Lower leg skin (tissue), 4 donors: Measurements from ENCODE around the gene LIN37. TPM values are rescaled to one million over a fixed set of nuclear protein-coding genes. Genes with fewer than 3 reads are reported as not detected.

ENCODE experiments used
- DNase-seq, 2 donors: peaks; one replicate each; pipeline ENCODE4 v3.0.0-alpha.2; 2019; ENCODE audit warnings: low spot score in 2 of 2
- H3K4me3 ChIP-seq: fragments of 200-600 bp; sonication (generic); 2 replicates; pipeline ENCODE4 v1.5.1; 2017; ENCODE audit warnings: mild to moderate bottlenecking, low read depth; ENCODE audit not compliant: poor library complexity, severe bottlenecking
- CTCF ChIP-seq, 3 donors: fragments of 450-650 bp; IDR thresholded peaks; one replicate each; pipeline ENCODE4 v1.5.1; 2016; ENCODE audit warnings: antibody characterized with exemption in 3 of 3, mild to moderate bottlenecking in 3 of 3, moderate library complexity in 2 of 3
- POLR2A ChIP-seq, 2 donors: fragments of 450-650 bp; IDR thresholded peaks; one replicate each; pipeline ENCODE4 v1.6.1; 2016 to 2017; ENCODE audit warnings: antibody characterized with exemption in 2 of 2, mild to moderate bottlenecking in 1 of 2, moderate library complexity in 1 of 2
- WGBS, 2 donors: methylation state at CpG; one replicate each; pipeline ENCODE4 v1.1.5; 2018; 5-methylcytosine and 5-hydroxymethylcytosine counted together
- intact Hi-C: fragments of 100-400 bp; cut with DNase I; formaldehyde crosslinking; loops from one replicate; pipeline ENCODE4 v1.15.0; 2023; ENCODE audit warnings: low total_unique reads
- total RNA-seq, 4 donors: library from RNA; depleted of rRNA; stranded (reverse); fragments of >200 nt; gene quantifications; one replicate each; pipeline ENCODE4 v1.1.0, GENCODE V29; 2016

The LIN37 gene
- total RNA-seq, 4 donors from 2014 or later: 4.7 to 15.0 (median 10.3) TPM

- no peak for DNase-seq
- 4% methylated on average over 15 of the region's 15 CpGs for WGBS, 2 donors
- intact Hi-C loops: no loop called here
- H3K4me3 ChIP-seq: no peak overlapping the region
- TF ChIP-seq POLR2A (IDR thresholded peaks at IDR 0.05): no peak
Measured at GRCh38 chr19:35797663-35798062, 49.3 kb downstream of the LIN37 start.

- 52 to 56% methylated on average over 3 of the region's 3 CpGs for WGBS, 2 donors
- H3K4me3 ChIP-seq: no peak overlapping the region
- no peak for TF ChIP-seq POLR2A (IDR thresholded peaks at IDR 0.05)
- TF ChIP-seq CTCF (IDR thresholded peaks at IDR 0.05): no peak
- intact Hi-C loops: no loop called here
- DNase-seq: no peak
Measured at GRCh38 chr19:35801828-35802227, 53.5 kb downstream of the LIN37 start.

Other genes with a start within 250 kb of the LIN37 start
- gene DMKN, start 234.9 kb upstream of the LIN37 start, total RNA-seq: 1,000 to 10,000 TPM; 5,221 to 8,616 (median 5,967) TPM
- 1,000 to 10,000 TPM; 1,839 to 3,070 (median 2,379) TPM for gene SBSN, start 220.3 kb upstream of the LIN37 start, total RNA-seq
- gene GAPDHS, start 215.1 kb upstream of the LIN37 start, total RNA-seq: 1 to 10 TPM; 6.0 to 7.3 (median 6.2) TPM
- 100 to 1,000 TPM; 102 to 158 (median 130) TPM for gene TMEM147, start 202.9 kb upstream of the LIN37 start, total RNA-seq
- gene ATP4A, start 184.9 kb upstream of the LIN37 start, total RNA-seq: not detected
- not detected for gene PMIS2, start 162.4 kb upstream of the LIN37 start, total RNA-seq
- 10 to 100 TPM in 3 of 4 donors, 1 to 10 TPM in 1; 8.9 to 15.7 (median 12.2) TPM for gene HAUS5, start 135.8 kb upstream of the LIN37 start, total RNA-seq
- 10 to 100 TPM; 64.1 to 82.4 (median 75.5) TPM for gene RBM42, start 119.5 kb upstream of the LIN37 start, total RNA-seq
- gene ETV2, start 106.8 kb upstream of the LIN37 start, total RNA-seq: 1 to 10 TPM in 3 of 4 donors, not detected in 1; 1.2 to 1.8 (median 1.6) TPM
- 100 to 1,000 TPM; 266 to 629 (median 309) TPM for gene COX6B1, start 100.3 kb upstream of the LIN37 start, total RNA-seq
- gene UPK1A, start 82.1 kb upstream of the LIN37 start, total RNA-seq: 10 to 100 TPM in 2 of 4 donors, 1 to 10 TPM in 2; 5.1 to 45.2 (median 16.5) TPM
- not detected for gene ZBTB32, start 44.0 kb upstream of the LIN37 start, total RNA-seq
- gene KMT2B, start 30.6 kb upstream of the LIN37 start, total RNA-seq: 10 to 100 TPM; 33.1 to 74.7 (median 42.0) TPM
- 10 to 100 TPM in 1 of 4 donors, 1 to 10 TPM in 3; 1.4 to 11.3 (median 5.1) TPM for gene IGFLR1, start 6.1 kb upstream of the LIN37 start, total RNA-seq
- gene U2AF1L4, start 3.2 kb upstream of the LIN37 start, total RNA-seq: 10 to 100 TPM; 12.6 to 20.0 (median 18.5) TPM
- gene PSENEN, start 2.9 kb upstream of the LIN37 start, total RNA-seq: 10 to 100 TPM; 13.7 to 47.4 (median 30.8) TPM
- gene HSPB6, start 8.5 kb downstream of the LIN37 start, total RNA-seq: 1 to 10 TPM; 2.5 to 9.4 (median 3.9) TPM
- 10 to 100 TPM in 3 of 4 donors, 1 to 10 TPM in 1; 9.2 to 20.4 (median 12.9) TPM for gene PROSER3, start 9.6 kb downstream of the LIN37 start, total RNA-seq
- 10 to 100 TPM in 2 of 4 donors, 1 to 10 TPM in 2; 3.6 to 25.7 (median 13.8) TPM for gene ARHGAP33, start 27.0 kb downstream of the LIN37 start, total RNA-seq
- gene PRODH2, start 64.3 kb downstream of the LIN37 start, total RNA-seq: not detected
- not detected for gene NPHS1, start 103.9 kb downstream of the LIN37 start, total RNA-seq
- under 1 TPM in 1 of 4 donors, not detected in 3; 0.32 TPM for gene KIRREL2, start 108.3 kb downstream of the LIN37 start, total RNA-seq
- 1 to 10 TPM; 1.6 to 5.6 (median 2.3) TPM for gene APLP1, start 120.0 kb downstream of the LIN37 start, total RNA-seq
- 100 to 1,000 TPM in 1 of 4 donors, 10 to 100 TPM in 1, 1 to 10 TPM in 2; 5.9 to 476 (median 25.8) TPM for gene NFKBID, start 152.0 kb downstream of the LIN37 start, total RNA-seq
- gene HCST, start 154.0 kb downstream of the LIN37 start, total RNA-seq: 1 to 10 TPM in 2 of 4 donors, under 1 TPM in 1, not detected in 1; 0.79 to 8.4 (median 4.4) TPM
- 10 to 100 TPM; 25.7 to 29.9 (median 28.4) TPM for gene TYROBP, start 159.7 kb downstream of the LIN37 start, total RNA-seq
- gene LRFN3, start 187.8 kb downstream of the LIN37 start, total RNA-seq: 10 to 100 TPM in 3 of 4 donors, 1 to 10 TPM in 1; 6.8 to 17.9 (median 11.4) TPM
- 10 to 100 TPM; 51.6 to 83.8 (median 64.4) TPM for gene SDHAF1, start 246.6 kb downstream of the LIN37 start, total RNA-seq